ENCODE results near the gene MACROD2.

The MACROD2 gene

GRCh38 chr20:15831201-15831600 lies 1835.9 kb downstream of the MACROD2 start:
- H3K4me3 ChIP-seq (ENCODE audit: low read length), result no peak overlapping the region
- DNase-seq (ENCODE audit: low read depth, low spot score), result no peak

- H3K4me3 ChIP-seq (ENCODE audit: low read length), result no peak overlapping the region
- DNase-seq (ENCODE audit: low read depth, low spot score), result no peak
Observed at GRCh38 chr20:15832512-15832911, 1837.2 kb downstream of the MACROD2 start.

- H3K4me3 ChIP-seq (ENCODE audit: low read length), result no peak overlapping the region
- DNase-seq (ENCODE audit: low read depth, low spot score), result no peak
Observed at GRCh38 chr20:15834857-15835256, 1839.5 kb downstream of the MACROD2 start.

GRCh38 chr20:15835811-15836210 lies 1840.5 kb downstream of the MACROD2 start:
- DNase-seq (ENCODE audit: low read depth, low spot score), result no peak
- no peak overlapping the region for H3K4me3 ChIP-seq (ENCODE audit: low read length)

GRCh38 chr20:15836634-15837033 lies 1841.3 kb downstream of the MACROD2 start:
- no peak for DNase-seq (ENCODE audit: low read depth, low spot score)

GRCh38 chr20:15837563-15837962 lies 1842.2 kb downstream of the MACROD2 start:
- no peak overlapping the region for H3K4me3 ChIP-seq (ENCODE audit: low read length)
- DNase-seq (ENCODE audit: low read depth, low spot score), result no peak

More at GRCh38 chr20:15836634-15837033, 1841.3 kb downstream of the MACROD2 start:
- H3K4me3 ChIP-seq (ENCODE audit: low read length), result no peak overlapping the region

GRCh38 chr20:15838466-15838865 lies 1843.2 kb downstream of the MACROD2 start:
- no peak overlapping the region for H3K4me3 ChIP-seq (ENCODE audit: low read length)
- DNase-seq (ENCODE audit: low read depth, low spot score), result no peak

- H3K4me3 ChIP-seq (ENCODE audit: low read length), result no peak overlapping the region
- no peak for DNase-seq (ENCODE audit: low read depth, low spot score)
Observed at GRCh38 chr20:15840636-15841301, 1845.5 kb downstream of the MACROD2 start.

GRCh38 chr20:15842872-15843271 lies 1847.6 kb downstream of the MACROD2 start:
- no peak for DNase-seq (ENCODE audit: low read depth, low spot score)
- no peak overlapping the region for H3K4me3 ChIP-seq (ENCODE audit: low read length)

- H3K4me3 ChIP-seq (ENCODE audit: low read length), result no peak overlapping the region
- DNase-seq (ENCODE audit: low read depth, low spot score), result no peak
Observed at GRCh38 chr20:15843777-15844176, 1848.5 kb downstream of the MACROD2 start.

GRCh38 chr20:15847196-15847784 lies 1852.0 kb downstream of the MACROD2 start:
- H3K4me3 ChIP-seq (ENCODE audit: low read length), result no peak overlapping the region
- DNase-seq (ENCODE audit: low read depth, low spot score), result no peak

- no peak for DNase-seq (ENCODE audit: low read depth, low spot score)
- no peak overlapping the region for H3K4me3 ChIP-seq (ENCODE audit: low read length)
Observed at GRCh38 chr20:15848126-15848525, 1852.8 kb downstream of the MACROD2 start.

- DNase-seq (ENCODE audit: low read depth, low spot score), result no peak
- no peak overlapping the region for H3K4me3 ChIP-seq (ENCODE audit: low read length)
Observed at GRCh38 chr20:15848995-15849610, 1853.8 kb downstream of the MACROD2 start.

- no peak overlapping the region for H3K4me3 ChIP-seq (ENCODE audit: low read length)
- DNase-seq (ENCODE audit: low read depth, low spot score), result no peak
Observed at GRCh38 chr20:15851576-15852215, 1856.4 kb downstream of the MACROD2 start.

GRCh38 chr20:15854911-15855310 lies 1859.6 kb downstream of the MACROD2 start:
- no peak overlapping the region for H3K4me3 ChIP-seq (ENCODE audit: low read length)
- DNase-seq (ENCODE audit: low read depth, low spot score), result no peak

GRCh38 chr20:15857173-15857784 lies 1862.0 kb downstream of the MACROD2 start:
- H3K4me3 ChIP-seq (ENCODE audit: low read length), result no peak overlapping the region
- no peak for DNase-seq (ENCODE audit: low read depth, low spot score)

- DNase-seq (ENCODE audit: low read depth, low spot score), result no peak
- H3K4me3 ChIP-seq (ENCODE audit: low read length), result no peak overlapping the region
Observed at GRCh38 chr20:15859061-15859460, 1863.7 kb downstream of the MACROD2 start.

- no peak for DNase-seq (ENCODE audit: low read depth, low spot score)
- no peak overlapping the region for H3K4me3 ChIP-seq (ENCODE audit: low read length)
Observed at GRCh38 chr20:15860850-15861249, 1865.5 kb downstream of the MACROD2 start.

GRCh38 chr20:15862178-15862577 lies 1866.9 kb downstream of the MACROD2 start:
- no peak overlapping the region for H3K4me3 ChIP-seq (ENCODE audit: low read length)
- no peak for DNase-seq (ENCODE audit: low read depth, low spot score)

- DNase-seq (ENCODE audit: low read depth, low spot score), result no peak
- H3K4me3 ChIP-seq (ENCODE audit: low read length), result no peak overlapping the region
Observed at GRCh38 chr20:15863735-15864134, 1868.4 kb downstream of the MACROD2 start.

Measured in Jurkat, Clone E6-1 (cell line).